GM12891 (cell line): ENCODE data around the gene ESYT2.

Source experiments
- PAX5 ChIP-seq: IDR thresholded peaks from 2 replicates; pipeline ENCODE4 v1.6.1; 2011; ENCODE audit warnings: low read length, moderate library complexity, mild to moderate bottlenecking; ENCODE audit not compliant: insufficient read depth, severe bottlenecking
- POLR2A ChIP-seq: IDR thresholded peaks from 2 replicates; pipeline ENCODE4 v1.6.1; 2011; ENCODE audit warnings: low read depth, low read length, control low read depth
- POLR2AphosphoS5 ChIP-seq: IDR thresholded peaks from 2 replicates; pipeline ENCODE4 v1.6.1; 2011; ENCODE audit warnings: low read depth, low read length, control low read depth
- POU2F2 ChIP-seq: IDR thresholded peaks from 2 replicates; pipeline ENCODE4 v1.6.1; 2011; ENCODE audit warnings: low read depth, mild to moderate bottlenecking, control low read depth, low read length, moderate library complexity
- SPI1 ChIP-seq: IDR thresholded peaks from 2 replicates; pipeline ENCODE4 v1.6.1; 2011; ENCODE audit warnings: low read depth, low read length, control low read depth
- TAF1 ChIP-seq: IDR thresholded peaks from 2 replicates; pipeline ENCODE4 v1.6.1; 2011; ENCODE audit warnings: low read depth, low read length, control low read depth

DNA sequence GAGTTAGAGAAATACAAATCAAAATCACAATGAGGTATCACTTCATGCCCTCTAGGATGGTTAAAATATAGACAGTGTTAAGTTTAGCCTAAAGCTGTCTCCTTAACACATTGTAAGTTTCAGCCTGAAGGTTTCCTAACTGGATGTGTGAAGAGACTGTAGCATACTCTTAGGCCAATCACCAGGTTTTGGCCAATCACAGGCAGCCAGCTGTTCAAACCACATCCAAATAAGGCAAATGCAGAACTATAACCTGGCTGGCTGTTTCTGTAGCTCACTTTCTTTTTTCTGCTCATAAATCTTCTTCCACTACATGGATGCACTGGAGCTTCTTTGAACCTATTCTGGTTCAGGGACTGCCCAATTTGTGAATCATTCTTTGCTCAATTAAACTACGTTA lies 19.7 kb downstream of the ESYT2 start:
- TF ChIP-seq POLR2AphosphoS5: no peak
- no peak for TF ChIP-seq POLR2A
- no peak for TF ChIP-seq TAF1
- TF ChIP-seq POU2F2: no peak
- no peak for TF ChIP-seq SPI1
- no peak for TF ChIP-seq PAX5
